AG09309 (cell line): Measurements from ENCODE around the gene GLRX.

Experiments used
- DNase-seq: peaks from one replicate; pipeline ENCODE4 v3.0.0-alpha.2; 2010; ENCODE audit warnings: low read depth
- H3K4me3 ChIP-seq: 2 replicates; pipeline ENCODE4 v1.5.1; 2011; ENCODE audit warnings: mild to moderate bottlenecking, low read depth, low read length, moderate library complexity; ENCODE audit not compliant: control insufficient read depth
- TF ChIP-seq, protein P1 (sequence below): IDR thresholded peaks from 2 replicates; pipeline ENCODE4 v1.5.1; 2011; ENCODE audit warnings: mild to moderate bottlenecking, low read depth, low read length, inconsistent platforms; ENCODE audit not compliant: insufficient read depth, control insufficient read depth; ENCODE audit errors: missing control alignments

Gene GLRX

GRCh38 chr5:95794070-95794516 lies 28.4 kb downstream of the GLRX start:
- no peak overlapping the region for H3K4me3 ChIP-seq
- TF ChIP-seq, protein P1, sequence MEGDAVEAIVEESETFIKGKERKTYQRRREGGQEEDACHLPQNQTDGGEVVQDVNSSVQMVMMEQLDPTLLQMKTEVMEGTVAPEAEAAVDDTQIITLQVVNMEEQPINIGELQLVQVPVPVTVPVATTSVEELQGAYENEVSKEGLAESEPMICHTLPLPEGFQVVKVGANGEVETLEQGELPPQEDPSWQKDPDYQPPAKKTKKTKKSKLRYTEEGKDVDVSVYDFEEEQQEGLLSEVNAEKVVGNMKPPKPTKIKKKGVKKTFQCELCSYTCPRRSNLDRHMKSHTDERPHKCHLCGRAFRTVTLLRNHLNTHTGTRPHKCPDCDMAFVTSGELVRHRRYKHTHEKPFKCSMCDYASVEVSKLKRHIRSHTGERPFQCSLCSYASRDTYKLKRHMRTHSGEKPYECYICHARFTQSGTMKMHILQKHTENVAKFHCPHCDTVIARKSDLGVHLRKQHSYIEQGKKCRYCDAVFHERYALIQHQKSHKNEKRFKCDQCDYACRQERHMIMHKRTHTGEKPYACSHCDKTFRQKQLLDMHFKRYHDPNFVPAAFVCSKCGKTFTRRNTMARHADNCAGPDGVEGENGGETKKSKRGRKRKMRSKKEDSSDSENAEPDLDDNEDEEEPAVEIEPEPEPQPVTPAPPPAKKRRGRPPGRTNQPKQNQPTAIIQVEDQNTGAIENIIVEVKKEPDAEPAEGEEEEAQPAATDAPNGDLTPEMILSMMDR = no peak
- DNase-seq = no peak

DNA sequence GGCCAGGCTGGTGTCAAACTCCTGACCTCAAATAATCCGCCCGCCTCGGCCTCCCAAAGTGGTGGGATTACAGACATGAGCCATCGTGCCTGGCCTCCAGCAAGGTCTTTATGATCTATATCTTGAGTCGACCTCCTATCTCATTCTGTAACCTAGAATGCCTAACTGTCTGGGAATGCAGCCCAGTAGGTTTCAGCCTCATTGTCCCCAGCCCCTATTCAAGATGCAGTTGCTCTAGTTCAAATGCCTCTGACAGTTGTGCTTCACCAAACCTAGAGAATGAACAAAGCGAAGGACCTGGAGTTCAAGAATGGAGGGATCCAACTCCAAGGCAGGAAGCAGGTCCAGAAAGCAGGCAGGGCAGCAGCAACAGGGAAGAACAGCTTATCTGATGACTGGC lies 30.8 kb downstream of the GLRX start:
- TF ChIP-seq, protein P1 = no peak
- H3K4me3 ChIP-seq = no peak overlapping the region
- no peak for DNase-seq

DNA sequence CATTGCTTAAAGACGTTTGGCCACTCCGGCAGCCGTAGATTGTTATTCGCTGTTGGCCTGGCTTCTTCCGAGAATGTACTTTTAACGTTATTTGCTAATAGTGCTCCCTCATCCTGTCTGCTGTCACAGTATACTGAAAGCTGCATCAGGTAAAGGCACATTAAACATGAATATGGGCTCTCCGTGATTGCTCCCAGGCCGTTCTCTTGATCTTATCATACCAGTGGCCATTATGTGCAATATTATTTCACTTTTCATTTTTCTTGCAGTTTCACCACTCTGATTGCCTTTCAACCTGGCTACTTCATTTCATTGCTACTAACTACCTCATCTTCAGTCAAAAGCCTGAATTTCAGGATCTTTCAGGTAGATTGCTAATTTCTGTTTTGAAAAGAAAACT lies 34.0 kb downstream of the GLRX start:
- TF ChIP-seq, protein P1 = no peak
- no peak for DNase-seq

DNA sequence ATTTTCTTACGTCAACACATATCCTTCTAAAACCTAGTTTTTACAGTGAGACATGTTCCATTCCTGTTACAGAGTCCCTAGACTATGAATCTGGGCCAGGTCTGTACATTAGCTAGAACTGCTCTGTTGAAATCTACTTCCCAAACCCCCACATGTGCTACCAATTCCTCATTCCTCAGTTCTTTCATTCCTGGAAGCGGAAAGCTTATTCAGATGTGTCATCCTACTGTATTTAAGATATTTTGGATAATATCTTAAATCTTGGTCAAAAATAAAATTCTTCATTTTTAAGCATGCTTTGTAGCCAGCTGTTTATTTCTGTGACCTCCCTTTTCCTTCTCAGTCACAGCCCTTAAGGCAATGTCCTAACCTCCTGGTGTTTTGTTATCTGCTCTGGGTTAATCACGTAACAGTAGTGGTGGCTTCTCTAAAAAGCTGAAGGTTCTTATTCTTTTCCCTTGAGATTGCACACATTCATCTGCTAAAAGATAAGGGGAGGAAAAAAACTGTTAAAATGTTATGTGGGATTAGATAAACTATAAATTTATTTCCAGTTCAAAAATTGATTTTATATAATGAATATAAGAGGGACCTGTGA lies 35.6 kb downstream of the GLRX start:
- DNase-seq = no peak
- no peak overlapping the region for H3K4me3 ChIP-seq
- TF ChIP-seq, protein P1 = no peak

More for the DNA sequence above, 34.0 kb downstream of the GLRX start:
- H3K4me3 ChIP-seq = no peak overlapping the region

GRCh38 chr5:95784514-95785302 lies 37.8 kb downstream of the GLRX start:
- TF ChIP-seq, protein P1 = no peak
- no peak for DNase-seq
- no peak overlapping the region for H3K4me3 ChIP-seq

GRCh38 chr5:95783661-95784060 lies 38.9 kb downstream of the GLRX start:
- DNase-seq = no peak
- no peak overlapping the region for H3K4me3 ChIP-seq
- TF ChIP-seq, protein P1 = no peak
